ENCODE data around the gene SNAP29.
"Not testable (repeated sequence)": the region's sequence is repeated elsewhere in the genome, so short reads cannot be mapped to it uniquely, and the experiment has no call there.

Gene SNAP29

GRCh38 chr22:20858615-20859416 is at the start of gene SNAP29, which contains the start of gene PI4KA:
TSS of gene SNAP29 (plus strand) at chr22:20859007. CDS start at chr22:20859111, 104 bp downstream.
TSS of gene PI4KA (minus strand) at chr22:20858811. CDS start at chr22:20858725, 86 bp downstream.
- peak; percentile 89 to 95 (median 92) for DNase-seq (ENCODE audit: low read depth in 2 of 3, low spot score in 2 of 3)

GRCh38 chr22:20809538-20810185 is 49.1 kb upstream of the SNAP29 start:
- DNase-seq (ENCODE audit: low read depth in 2 of 3, low spot score in 2 of 3): no peak

- DNase-seq (ENCODE audit: low read depth in 2 of 3, low spot score in 2 of 3): peak in 1 of 3 experiments; percentile 4
Observed at GRCh38 chr22:20810645-20811044, 48.2 kb upstream of the SNAP29 start.

DNA sequence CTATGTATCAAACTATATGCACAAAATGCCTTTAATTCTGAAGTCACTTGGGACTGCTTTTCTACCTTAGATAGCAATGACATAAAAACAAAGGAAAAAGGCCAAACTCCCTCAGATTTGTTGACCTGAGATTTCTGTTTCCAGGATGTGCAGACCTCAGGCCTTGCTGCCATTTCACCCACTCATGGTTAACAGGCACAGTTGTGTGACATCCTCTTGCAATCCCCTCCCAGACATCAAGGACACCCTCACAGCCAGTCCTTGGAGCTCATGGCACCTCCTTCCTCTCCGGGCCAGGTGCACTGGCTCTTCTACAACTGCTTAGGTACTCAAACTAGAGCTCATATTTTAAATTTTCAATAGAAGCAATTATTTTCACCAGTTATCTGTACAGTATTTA is 47.6 kb upstream of the SNAP29 start:
- DNase-seq (ENCODE audit: low read depth in 2 of 3, low spot score in 2 of 3): no peak

GRCh38 chr22:20811971-20812660 is 46.7 kb upstream of the SNAP29 start:
- no peak for DNase-seq (ENCODE audit: low read depth in 2 of 3, low spot score in 2 of 3)

DNA sequence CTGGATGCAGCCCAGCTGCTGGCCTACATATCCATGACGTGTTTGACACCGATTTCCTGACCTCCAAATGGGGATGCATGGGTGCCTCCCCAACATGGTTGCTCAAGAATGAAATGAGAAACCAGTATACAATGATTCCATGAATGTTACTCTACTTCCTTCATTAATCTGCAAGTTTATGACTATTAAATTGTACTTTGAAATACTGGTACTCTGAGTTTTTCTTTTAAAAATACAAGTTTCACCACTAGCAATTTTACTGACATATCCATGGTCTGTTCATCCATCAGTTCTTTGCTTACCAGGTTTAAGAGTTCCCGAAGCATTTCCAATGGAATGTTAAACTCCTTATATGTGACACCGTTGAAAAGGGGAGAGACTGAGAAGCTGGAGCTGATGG is 45.8 kb upstream of the SNAP29 start:
- DNase-seq (ENCODE audit: low read depth in 2 of 3, low spot score in 2 of 3): no peak

DNA sequence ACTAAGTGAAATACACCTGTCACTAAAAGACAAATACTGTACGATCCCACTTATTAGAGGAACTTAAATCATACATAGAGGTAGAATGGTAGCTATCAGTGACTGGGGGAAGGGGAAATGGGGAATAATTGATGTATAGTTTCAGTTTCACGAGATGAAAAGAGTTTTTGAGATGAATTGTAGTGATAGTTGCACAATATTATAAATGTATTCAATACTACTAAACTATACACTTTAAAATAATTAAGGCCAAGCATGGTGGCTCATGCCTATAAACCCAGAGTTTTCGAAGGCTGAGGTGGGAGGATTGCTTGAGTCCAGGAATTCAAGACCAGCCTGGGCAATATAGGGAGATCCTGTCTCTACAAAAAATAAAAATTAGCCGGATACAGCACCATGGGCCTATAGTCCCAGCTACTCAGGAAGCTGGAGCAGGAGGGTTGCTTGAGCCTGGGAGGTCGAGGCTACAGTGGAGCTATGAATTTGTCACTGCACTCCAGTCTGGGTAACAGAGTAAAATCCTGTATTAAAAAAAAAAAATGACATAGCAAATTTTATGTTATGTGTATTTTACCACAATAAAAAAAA is 44.5 kb upstream of the SNAP29 start:
- no peak for DNase-seq (ENCODE audit: low read depth in 2 of 3, low spot score in 2 of 3)

DNA sequence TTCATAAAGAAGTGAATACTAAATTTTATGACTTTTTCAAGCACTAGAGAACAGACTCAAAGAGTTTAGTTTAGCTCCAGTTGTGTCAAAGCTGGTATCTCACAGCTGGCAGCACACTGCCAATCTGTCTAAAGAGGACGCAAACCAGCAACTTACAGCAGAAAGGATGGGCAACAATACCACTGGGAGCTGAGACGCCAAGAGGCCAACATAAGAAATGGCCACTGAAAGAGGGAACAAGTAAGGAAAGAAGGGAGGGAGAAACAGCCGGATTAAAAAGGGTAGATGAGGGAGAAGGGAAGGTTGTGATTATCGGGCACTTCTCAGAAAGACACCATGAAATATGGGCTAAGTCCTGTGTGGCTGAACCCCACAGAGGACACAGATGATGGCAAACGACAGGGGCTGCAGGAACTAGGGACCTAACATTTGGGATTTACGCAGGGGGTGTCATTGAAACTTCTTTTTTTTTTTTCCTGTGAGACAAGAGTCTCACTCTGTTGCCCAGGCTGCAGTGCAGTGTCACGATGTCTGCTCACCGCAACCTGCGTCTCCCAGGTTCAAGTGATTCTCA is 43.2 kb upstream of the SNAP29 start:
- DNase-seq (ENCODE audit: low read depth in 2 of 3, low spot score in 2 of 3): no peak

DNA sequence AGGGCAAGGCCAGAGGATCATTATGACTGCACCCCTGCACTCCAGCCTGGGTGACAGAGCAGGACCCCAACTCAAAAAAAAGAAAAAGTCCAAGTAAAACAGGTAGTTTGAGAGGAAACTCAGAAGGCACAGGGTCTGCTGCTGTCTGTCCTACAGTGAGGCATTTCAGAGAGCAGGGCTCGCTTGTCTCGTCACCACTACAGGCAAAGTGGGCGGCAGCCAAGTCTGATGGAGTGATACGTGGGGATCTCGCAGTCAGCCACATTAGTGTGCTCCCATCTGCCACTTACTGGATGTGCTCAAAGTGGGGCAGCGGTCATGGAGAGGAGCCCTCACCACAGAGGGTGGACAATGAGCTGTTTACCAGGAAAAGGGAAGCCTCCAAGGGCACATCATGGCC is 42.2 kb upstream of the SNAP29 start:
- DNase-seq (ENCODE audit: low read depth in 2 of 3, low spot score in 2 of 3): no peak

GRCh38 chr22:20818471-20818870 is 40.3 kb upstream of the SNAP29 start:
- no peak for DNase-seq (ENCODE audit: low read depth in 2 of 3, low spot score in 2 of 3)

DNA sequence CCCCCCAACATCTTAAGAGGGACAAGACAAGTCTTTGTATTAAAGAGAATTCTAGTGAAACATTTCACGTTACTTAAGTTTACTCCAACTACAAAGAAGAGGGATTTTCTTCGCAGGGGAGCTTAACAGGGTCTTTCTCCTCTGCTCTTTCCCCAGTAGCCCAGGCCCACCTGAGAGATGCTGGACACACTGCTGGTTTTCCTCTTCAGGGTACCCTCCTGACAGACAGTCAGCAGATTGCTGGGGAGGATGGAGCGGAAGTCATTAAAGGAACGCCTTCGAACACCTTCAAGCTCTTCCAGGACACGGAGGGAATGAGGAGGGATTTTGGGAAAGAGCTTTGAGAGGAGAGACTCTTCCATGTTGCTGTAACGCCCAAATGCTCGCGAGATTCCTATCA is 39.3 kb upstream of the SNAP29 start:
- no peak for DNase-seq (ENCODE audit: low read depth in 2 of 3, low spot score in 2 of 3)

DNA sequence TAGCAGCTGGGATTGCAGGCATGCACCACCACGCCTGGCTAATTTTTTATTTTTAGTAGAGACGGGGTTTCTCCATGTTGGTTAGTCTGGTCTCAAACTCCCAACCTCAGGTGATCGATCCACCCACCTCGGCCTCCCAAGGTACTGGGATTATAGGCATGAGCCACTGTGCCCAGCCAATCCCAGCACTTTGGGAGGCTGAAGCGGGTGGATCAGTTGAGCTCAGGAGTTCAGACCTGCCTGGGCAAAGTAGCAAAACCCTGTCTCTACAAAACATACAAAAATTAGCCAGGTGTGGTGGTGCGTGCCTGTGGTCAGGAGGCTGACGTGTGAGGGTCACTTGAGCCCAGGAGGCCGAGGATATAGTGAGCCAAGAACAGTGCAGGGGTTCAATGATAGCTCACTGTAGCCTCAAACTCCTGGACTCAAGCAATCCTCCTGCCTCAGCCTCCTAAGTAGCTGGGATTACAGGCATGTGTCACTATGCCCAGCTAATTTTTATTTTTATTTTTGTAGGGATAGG is 37.0 kb upstream of the SNAP29 start:
- DNase-seq (ENCODE audit: low read depth in 2 of 3, low spot score in 2 of 3): not testable (repeated sequence)

GRCh38 chr22:20822240-20822639 is 36.6 kb upstream of the SNAP29 start:
- DNase-seq (ENCODE audit: low read depth in 2 of 3, low spot score in 2 of 3): no peak

DNA sequence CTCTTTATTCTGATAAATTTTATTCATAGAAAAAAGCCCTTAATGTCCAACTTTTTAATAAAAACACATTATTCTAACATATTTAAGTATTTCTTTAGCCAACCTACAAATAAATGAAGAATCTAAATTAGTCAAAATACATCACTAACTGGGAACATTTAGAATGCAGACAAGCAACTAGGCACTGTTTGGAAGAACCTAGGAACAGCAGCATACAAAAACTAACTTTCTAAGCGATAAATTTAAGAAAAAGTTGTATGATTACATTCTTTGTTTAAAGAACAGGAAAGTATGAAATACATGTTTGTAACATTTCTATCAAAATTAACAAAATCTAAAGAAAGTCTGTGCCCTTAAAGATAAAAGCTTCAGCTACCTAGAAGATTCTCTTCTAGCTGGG is 35.5 kb upstream of the SNAP29 start:
- no peak for DNase-seq (ENCODE audit: low read depth in 2 of 3, low spot score in 2 of 3)

DNA sequence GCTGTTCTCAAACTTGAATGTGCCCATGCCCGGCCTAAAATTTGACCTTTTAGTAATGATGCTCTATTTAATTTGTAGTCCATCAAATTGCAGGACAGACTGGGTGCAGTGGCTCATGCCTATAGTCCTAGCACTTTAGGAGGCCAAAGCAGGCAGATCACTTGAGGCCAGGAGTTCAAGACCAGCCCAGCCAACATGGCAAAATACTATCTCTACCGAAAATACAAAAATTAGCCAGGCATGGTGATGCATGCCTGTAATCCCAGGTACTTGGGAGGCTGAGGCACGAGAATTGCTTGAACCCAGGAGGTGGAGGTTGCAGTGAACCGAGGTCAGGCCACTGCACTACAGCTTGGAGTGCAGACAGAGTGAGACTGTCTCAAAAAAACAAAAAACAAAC is 33.6 kb upstream of the SNAP29 start:
- DNase-seq (ENCODE audit: low read depth in 2 of 3, low spot score in 2 of 3): not testable (repeated sequence)

DNA sequence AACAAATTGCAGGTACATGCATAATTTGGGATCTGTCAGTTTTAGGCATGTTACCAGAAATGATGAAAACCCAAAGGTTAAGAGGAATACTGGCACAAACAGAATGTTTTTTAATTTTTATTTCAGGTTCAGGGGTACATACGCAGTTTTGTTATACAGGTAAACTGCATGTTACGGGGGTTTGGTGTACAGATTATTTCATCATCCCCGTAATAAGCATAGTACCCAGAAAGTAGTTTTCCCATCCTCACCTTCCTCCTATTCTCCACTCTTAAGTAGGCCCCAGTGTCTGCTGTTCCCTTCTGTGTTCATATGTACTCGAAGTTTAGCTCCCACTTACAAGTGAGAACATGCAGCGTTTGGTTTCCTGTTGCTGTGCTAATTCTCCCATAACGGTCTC is 33.2 kb upstream of the SNAP29 start:
- DNase-seq (ENCODE audit: low read depth in 2 of 3, low spot score in 2 of 3): no peak

DNA sequence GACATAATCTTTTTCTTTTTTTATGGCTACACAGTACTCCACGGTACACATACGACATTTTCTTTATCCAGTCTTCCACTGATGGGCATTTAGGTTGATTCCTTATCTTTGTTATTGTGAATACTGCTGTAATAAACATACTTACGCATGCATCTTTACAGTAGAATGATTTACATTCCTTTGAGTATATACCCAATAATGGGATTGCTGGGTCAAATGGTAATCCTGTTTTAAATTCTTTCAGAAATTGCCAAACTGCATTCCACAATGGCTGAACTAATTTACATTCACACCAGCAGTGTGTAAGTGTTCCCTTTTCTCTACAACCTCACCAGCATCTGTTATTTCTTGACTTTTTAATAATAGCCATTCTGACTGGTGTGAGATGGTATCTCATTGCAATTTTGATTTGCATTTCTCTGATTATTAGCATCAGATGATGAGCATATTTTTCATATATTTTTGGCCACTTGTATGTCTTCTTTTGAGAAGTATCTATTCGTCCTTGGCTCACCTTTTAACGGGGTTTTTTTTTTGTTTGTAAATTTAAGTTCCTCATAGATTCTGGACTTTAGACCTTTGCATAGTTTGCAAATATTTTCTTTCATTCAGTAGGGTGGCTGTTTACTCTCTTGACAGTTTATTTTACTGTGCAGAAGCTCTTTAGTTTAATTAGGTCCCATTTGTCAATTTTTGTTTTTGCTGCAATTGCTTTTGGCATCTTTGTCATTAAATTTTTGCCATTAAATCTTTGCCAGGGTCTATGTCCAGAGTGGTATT is 32.2 kb upstream of the SNAP29 start:
- not testable (repeated sequence) for DNase-seq (ENCODE audit: low read depth in 2 of 3, low spot score in 2 of 3)

- no peak for DNase-seq (ENCODE audit: low read depth in 2 of 3, low spot score in 2 of 3)
Observed at GRCh38 chr22:20829491-20830134, 29.2 kb upstream of the SNAP29 start.

- no peak for DNase-seq (ENCODE audit: low read depth in 2 of 3, low spot score in 2 of 3)
Observed at GRCh38 chr22:20833225-20833665, 25.6 kb upstream of the SNAP29 start.

- DNase-seq (ENCODE audit: low read depth in 2 of 3, low spot score in 2 of 3): no peak
Observed at GRCh38 chr22:20834206-20834605, 24.6 kb upstream of the SNAP29 start.

All from activated CD8-positive, alpha-beta memory T cell treated with anti-CD3 and anti-CD28 coated beads for 48 hours (primary cell).